ENCODE results near the gene TLE3. TPM values are rescaled to one million over a fixed set of nuclear protein-coding genes. Genes with fewer than 3 reads are reported as not detected.

The TLE3 gene
- total and polyA plus RNA-seq, 2 experiments from 2014 or later = 21.2 to 45.9 TPM

GRCh38 chr15:70119911-70120508 lies 22.3 kb upstream of the TLE3 start:
- Histone ChIP-seq H3K9me3 (ENCODE audit: low read depth) (no peaks in the 10 kb centered on the region), H4K20me1 (ENCODE audit: insufficient read depth, poor library complexity, severe bottlenecking) (no peaks in the 10 kb centered on the region), H3K36me3 (replicated peaks; ENCODE audit: insufficient read depth, low read depth) (no peaks in the 10 kb centered on the region), H3K27ac (no peak overlapping the region), H3K4me3 (no peak overlapping the region), H3K9me2 (replicated peaks; ENCODE audit: insufficient read depth) (no peaks in the 10 kb centered on the region), H3K4me2 (no peak overlapping the region), H3K79me2 (no peaks in the 10 kb centered on the region), H3K4me1 (ENCODE audit: insufficient read depth) (peaks cover 11% of the 10 kb centered on the region), H2AFZ (no peak overlapping the region), H3K27me3 (peaks cover under 1% of the 10 kb centered on the region)
- 81% methylated on average over 5 of the region's 5 CpGs for WGBS (ENCODE audit: low lambda C conversion rate, missing lambda C conversion rate)
- TF ChIP-seq EZH2phosphoT487 (IDR thresholded peaks at IDR 0.05; ENCODE audit: low read depth, severe bottlenecking, unreplicated experiment) (no peak), EZH2 (IDR thresholded peaks at IDR 0.05; ENCODE audit: borderline replicate concordance) (no peak), CTCF (IDR thresholded peaks at IDR 0.05; ENCODE audit: poor library complexity) (no peak)
- no peak for DNase-seq (ENCODE audit: low spot score)

- H4K20me1 ChIP-seq (ENCODE audit: insufficient read depth, poor library complexity, severe bottlenecking) = no peaks in the 10 kb centered on the region
- no peak for TF ChIP-seq CTCF (IDR thresholded peaks at IDR 0.05; ENCODE audit: poor library complexity)
- TF ChIP-seq EZH2 (IDR thresholded peaks at IDR 0.05; ENCODE audit: borderline replicate concordance) = no peak
- TF ChIP-seq EZH2phosphoT487 (IDR thresholded peaks at IDR 0.05; ENCODE audit: low read depth, severe bottlenecking, unreplicated experiment) = no peak
Observed at GRCh38 chr15:70118599-70118998, 20.9 kb upstream of the TLE3 start.

GRCh38 chr15:70116317-70116716 lies 18.6 kb upstream of the TLE3 start:
- DNase-seq (ENCODE audit: low spot score) = no peak
- H3K4me3 ChIP-seq = no peak overlapping the region
- H3K9me3 ChIP-seq (ENCODE audit: low read depth) = no peaks in the 10 kb centered on the region

More at GRCh38 chr15:70118599-70118998, 20.9 kb upstream of the TLE3 start:
- Histone ChIP-seq H3K36me3 (replicated peaks; ENCODE audit: insufficient read depth, low read depth) (no peaks in the 10 kb centered on the region), H3K4me1 (ENCODE audit: insufficient read depth) (peaks cover 11% of the 10 kb centered on the region), H3K27me3 (peaks cover 3% of the 10 kb centered on the region), H2AFZ (no peak overlapping the region), H3K9me3 (ENCODE audit: low read depth) (no peaks in the 10 kb centered on the region), H3K9me2 (replicated peaks; ENCODE audit: insufficient read depth) (no peaks in the 10 kb centered on the region), H3K4me2 (no peak overlapping the region), H3K27ac (no peak overlapping the region), H3K4me3 (no peak overlapping the region), H3K79me2 (no peaks in the 10 kb centered on the region)
- WGBS (ENCODE audit: low lambda C conversion rate, missing lambda C conversion rate) = 100% methylated on average over 3 of the region's 3 CpGs
- DNase-seq (ENCODE audit: low spot score) = no peak

More at GRCh38 chr15:70116317-70116716, 18.6 kb upstream of the TLE3 start:
- TF ChIP-seq CTCF (IDR thresholded peaks at IDR 0.05; ENCODE audit: poor library complexity) = no peak
- TF ChIP-seq EZH2phosphoT487 (IDR thresholded peaks at IDR 0.05; ENCODE audit: low read depth, severe bottlenecking, unreplicated experiment) = no peak
- TF ChIP-seq EZH2 (IDR thresholded peaks at IDR 0.05; ENCODE audit: borderline replicate concordance) = no peak
- 95% methylated on average over 3 of the region's 3 CpGs for WGBS (ENCODE audit: low lambda C conversion rate, missing lambda C conversion rate)
- Histone ChIP-seq H3K36me3 (replicated peaks; ENCODE audit: insufficient read depth, low read depth) (no peaks in the 10 kb centered on the region), H3K27ac (no peak overlapping the region), H2AFZ (no peak overlapping the region), H3K79me2 (no peaks in the 10 kb centered on the region), H3K4me2 (no peak overlapping the region), H4K20me1 (ENCODE audit: insufficient read depth, poor library complexity, severe bottlenecking) (no peaks in the 10 kb centered on the region), H3K4me1 (ENCODE audit: insufficient read depth) (peaks cover 14% of the 10 kb centered on the region), H3K27me3 (peaks cover 3% of the 10 kb centered on the region), H3K9me2 (replicated peaks; ENCODE audit: insufficient read depth) (no peaks in the 10 kb centered on the region)

Data from hepatocyte (in vitro differentiated cells).